ENCODE results near the gene MDFI. TPM values are rescaled to one million over a fixed set of nuclear protein-coding genes. Genes with fewer than 3 reads are reported as not detected.

The MDFI gene
- total and polyA plus RNA-seq, 4 donors = 0.24 to 2.8 (median 0.50) TPM; not detected in 1

GRCh38 chr6:41647061-41647511 lies 8.8 kb downstream of the MDFI start (continued):
- TF ChIP-seq FOXA1 (IDR thresholded peaks at IDR 0.05) = no peak

DNA sequence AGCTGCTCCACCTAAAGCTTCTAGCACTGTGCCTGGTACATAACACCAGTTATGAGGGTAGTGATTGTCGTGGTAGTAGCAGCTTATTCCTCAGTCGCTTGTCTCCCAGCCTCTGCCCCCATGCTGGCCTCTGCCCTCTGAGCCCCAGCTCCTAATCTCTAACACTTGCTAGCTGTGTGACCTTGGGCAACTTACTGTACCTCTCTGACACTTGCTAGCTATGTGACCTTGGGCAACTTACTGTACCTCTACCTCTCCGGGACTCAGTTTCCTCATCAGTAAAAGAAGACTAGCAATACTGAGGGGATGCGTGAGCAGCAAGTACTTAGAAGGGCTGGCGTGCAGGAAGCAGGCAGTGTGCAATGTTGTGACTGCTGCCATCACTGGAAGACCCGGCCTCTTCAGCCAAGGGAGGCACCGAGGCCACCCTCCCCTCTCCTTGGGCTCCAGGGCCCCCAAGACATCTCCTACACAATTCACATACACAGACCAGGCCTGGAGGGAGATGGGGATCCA lies 9.9 kb downstream of the MDFI start:
- no peaks in the 10 kb centered on the region for H3K9me3 ChIP-seq (ENCODE audit: control insufficient read depth in 4 of 4, low read length in 3 of 4)

DNA sequence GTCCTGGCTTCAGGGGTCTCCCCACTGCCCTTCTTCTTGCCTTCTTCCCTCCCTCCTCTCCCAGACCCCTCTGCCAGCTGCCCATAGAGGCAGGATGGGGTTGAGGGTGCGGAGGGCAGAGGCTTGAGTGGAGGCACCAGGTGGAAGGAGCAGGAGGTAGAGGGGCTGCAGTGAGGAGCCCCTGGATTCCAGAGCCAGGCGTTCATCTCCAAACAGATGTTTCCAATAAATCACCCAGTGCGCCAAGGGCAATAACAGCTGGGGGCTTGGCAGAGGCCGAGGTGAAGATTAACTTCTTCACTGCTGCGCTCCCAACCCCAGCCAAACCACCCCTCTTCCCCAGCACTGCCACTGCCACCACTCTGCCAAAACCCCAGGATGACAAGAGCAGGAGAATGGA lies 10.7 kb downstream of the MDFI start:
- Histone ChIP-seq H3K36me3 (ENCODE audit: control insufficient read depth in 4 of 4, insufficient read depth in 3 of 4, low read depth in 1 of 4, low read length in 3 of 4) (no peaks in the 10 kb centered on the region), H3K4me1 (ENCODE audit: control insufficient read depth in 4 of 4, insufficient read depth in 4 of 4, low read length in 3 of 4) (no peaks in the 10 kb centered on the region)
- no peak for DNase-seq (ENCODE audit: low spot score)
- TF ChIP-seq FOXA2 (IDR thresholded peaks at IDR 0.05) = no peak
- no peak for TF ChIP-seq RAD21 (IDR thresholded peaks at IDR 0.05)
- TF ChIP-seq CTCF (IDR thresholded peaks at IDR 0.05; ENCODE audit: low read depth, low read length, missing input control) = no peak
- TF ChIP-seq MAX (IDR thresholded peaks at IDR 0.05) = no peak
- no peak for TF ChIP-seq HNF4A (conservative IDR thresholded peaks at IDR 0.05)
- no peak for TF ChIP-seq HNF4G (IDR thresholded peaks at IDR 0.05)
- TF ChIP-seq FOXA1 (IDR thresholded peaks at IDR 0.05) = no peak
- TF ChIP-seq YY1 (IDR thresholded peaks at IDR 0.05) = no peak
- TF ChIP-seq JUND (IDR thresholded peaks at IDR 0.05) = no peak
- TF ChIP-seq, protein P1, sequence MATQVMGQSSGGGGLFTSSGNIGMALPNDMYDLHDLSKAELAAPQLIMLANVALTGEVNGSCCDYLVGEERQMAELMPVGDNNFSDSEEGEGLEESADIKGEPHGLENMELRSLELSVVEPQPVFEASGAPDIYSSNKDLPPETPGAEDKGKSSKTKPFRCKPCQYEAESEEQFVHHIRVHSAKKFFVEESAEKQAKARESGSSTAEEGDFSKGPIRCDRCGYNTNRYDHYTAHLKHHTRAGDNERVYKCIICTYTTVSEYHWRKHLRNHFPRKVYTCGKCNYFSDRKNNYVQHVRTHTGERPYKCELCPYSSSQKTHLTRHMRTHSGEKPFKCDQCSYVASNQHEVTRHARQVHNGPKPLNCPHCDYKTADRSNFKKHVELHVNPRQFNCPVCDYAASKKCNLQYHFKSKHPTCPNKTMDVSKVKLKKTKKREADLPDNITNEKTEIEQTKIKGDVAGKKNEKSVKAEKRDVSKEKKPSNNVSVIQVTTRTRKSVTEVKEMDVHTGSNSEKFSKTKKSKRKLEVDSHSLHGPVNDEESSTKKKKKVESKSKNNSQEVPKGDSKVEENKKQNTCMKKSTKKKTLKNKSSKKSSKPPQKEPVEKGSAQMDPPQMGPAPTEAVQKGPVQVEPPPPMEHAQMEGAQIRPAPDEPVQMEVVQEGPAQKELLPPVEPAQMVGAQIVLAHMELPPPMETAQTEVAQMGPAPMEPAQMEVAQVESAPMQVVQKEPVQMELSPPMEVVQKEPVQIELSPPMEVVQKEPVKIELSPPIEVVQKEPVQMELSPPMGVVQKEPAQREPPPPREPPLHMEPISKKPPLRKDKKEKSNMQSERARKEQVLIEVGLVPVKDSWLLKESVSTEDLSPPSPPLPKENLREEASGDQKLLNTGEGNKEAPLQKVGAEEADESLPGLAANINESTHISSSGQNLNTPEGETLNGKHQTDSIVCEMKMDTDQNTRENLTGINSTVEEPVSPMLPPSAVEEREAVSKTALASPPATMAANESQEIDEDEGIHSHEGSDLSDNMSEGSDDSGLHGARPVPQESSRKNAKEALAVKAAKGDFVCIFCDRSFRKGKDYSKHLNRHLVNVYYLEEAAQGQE (IDR thresholded peaks at IDR 0.05) = no peak
- TF ChIP-seq, protein P2, sequence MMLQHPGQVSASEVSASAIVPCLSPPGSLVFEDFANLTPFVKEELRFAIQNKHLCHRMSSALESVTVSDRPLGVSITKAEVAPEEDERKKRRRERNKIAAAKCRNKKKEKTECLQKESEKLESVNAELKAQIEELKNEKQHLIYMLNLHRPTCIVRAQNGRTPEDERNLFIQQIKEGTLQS (IDR thresholded peaks at IDR 0.05) = no peak
- no peak for TF ChIP-seq TAF1 (conservative IDR thresholded peaks at IDR 0.05)
- no peak for TF ChIP-seq RXRA (IDR thresholded peaks at IDR 0.05)
- no peak for TF ChIP-seq NR2F2 (IDR thresholded peaks at IDR 0.05)
- no peak for TF ChIP-seq EGR1 (IDR thresholded peaks at IDR 0.05; ENCODE audit: low read depth in 2 of 2)

More for the DNA sequence above, 9.9 kb downstream of the MDFI start:
- H3K36me3 ChIP-seq (ENCODE audit: control insufficient read depth in 4 of 4, insufficient read depth in 3 of 4, low read depth in 1 of 4, low read length in 3 of 4) = no peaks in the 10 kb centered on the region
- H3K27me3 ChIP-seq (ENCODE audit: control insufficient read depth in 4 of 4, insufficient read depth in 4 of 4, low read length in 3 of 4) = no peaks in the 10 kb centered on the region
- TF ChIP-seq, protein P1 (IDR thresholded peaks at IDR 0.05) = no peak
- TF ChIP-seq EGR1 (IDR thresholded peaks at IDR 0.05; ENCODE audit: low read depth in 2 of 2) = no peak
- no peak for TF ChIP-seq HNF4G (IDR thresholded peaks at IDR 0.05)
- no peak for TF ChIP-seq FOXA2 (IDR thresholded peaks at IDR 0.05)
- no peak for TF ChIP-seq HNF4A (conservative IDR thresholded peaks at IDR 0.05)
- no peak for TF ChIP-seq FOXA1 (IDR thresholded peaks at IDR 0.05)
- TF ChIP-seq JUND (IDR thresholded peaks at IDR 0.05) = no peak
- TF ChIP-seq, protein P2 (IDR thresholded peaks at IDR 0.05) = no peak
- TF ChIP-seq MAX (IDR thresholded peaks at IDR 0.05) = no peak
- no peak for TF ChIP-seq SP1 (IDR thresholded peaks at IDR 0.05)
- TF ChIP-seq RAD21 (IDR thresholded peaks at IDR 0.05) = no peak
- TF ChIP-seq TAF1 (conservative IDR thresholded peaks at IDR 0.05) = no peak
- WGBS = 81% methylated on average over 7 of the region's 7 CpGs
- no peak overlapping the region for H3K9ac ChIP-seq (ENCODE audit: low read depth in 1 of 2, low read length in 2 of 2)
- no peak for DNase-seq (ENCODE audit: low spot score)
- H3K4me3 ChIP-seq (ENCODE audit: low read depth in 1 of 3, low read length in 3 of 3) = no peak overlapping the region
- H3K27ac ChIP-seq (ENCODE audit: low read depth in 1 of 2, low read length in 2 of 2) = no peak overlapping the region
- no peaks in the 10 kb centered on the region for H3K4me1 ChIP-seq (ENCODE audit: control insufficient read depth in 4 of 4, insufficient read depth in 4 of 4, low read length in 3 of 4)

More for the DNA sequence above, 10.7 kb downstream of the MDFI start:
- 83% methylated on average over 5 of the region's 5 CpGs for WGBS
- no peaks in the 10 kb centered on the region for H3K9me3 ChIP-seq (ENCODE audit: control insufficient read depth in 4 of 4, low read length in 3 of 4)
- no peak overlapping the region for H3K9ac ChIP-seq (ENCODE audit: low read depth in 1 of 2, low read length in 2 of 2)
- H3K4me3 ChIP-seq (ENCODE audit: low read depth in 1 of 3, low read length in 3 of 3) = no peak overlapping the region
- no peaks in the 10 kb centered on the region for H3K27me3 ChIP-seq (ENCODE audit: control insufficient read depth in 4 of 4, insufficient read depth in 4 of 4, low read length in 3 of 4)
- H3K27ac ChIP-seq (ENCODE audit: low read depth in 1 of 2, low read length in 2 of 2) = no peak overlapping the region

Measured in liver (tissue), 9 donors.